Rectal smooth muscle tissue (tissue), 1 donor: ENCODE results near the gene ERMP1.
"Not testable (repeated sequence)": the region's sequence is repeated elsewhere in the genome, so short reads cannot be mapped to it uniquely, and the experiment has no call there.

Source experiments
- H3K27ac ChIP-seq: one replicate; pipeline ENCODE4 v1.7.0; 2013; ENCODE audit warnings: low read depth, low read length, inconsistent platforms
- H3K27me3 ChIP-seq: one replicate; pipeline ENCODE4 v1.7.0; 2013; ENCODE audit warnings: low read length; ENCODE audit not compliant: control insufficient read depth, insufficient read depth
- H3K36me3 ChIP-seq: one replicate; pipeline ENCODE4 v1.7.0; 2013; ENCODE audit warnings: low read length; ENCODE audit not compliant: control insufficient read depth, insufficient read depth
- H3K4me1 ChIP-seq: one replicate; pipeline ENCODE4 v1.7.0; 2013; ENCODE audit warnings: low read length; ENCODE audit not compliant: control insufficient read depth, insufficient read depth
- H3K4me3 ChIP-seq: one replicate; pipeline ENCODE4 v1.7.0; 2013; ENCODE audit warnings: low read length
- H3K9ac ChIP-seq: one replicate; pipeline ENCODE4 v1.7.0; 2013; ENCODE audit warnings: low read length

Gene ERMP1, protein sequence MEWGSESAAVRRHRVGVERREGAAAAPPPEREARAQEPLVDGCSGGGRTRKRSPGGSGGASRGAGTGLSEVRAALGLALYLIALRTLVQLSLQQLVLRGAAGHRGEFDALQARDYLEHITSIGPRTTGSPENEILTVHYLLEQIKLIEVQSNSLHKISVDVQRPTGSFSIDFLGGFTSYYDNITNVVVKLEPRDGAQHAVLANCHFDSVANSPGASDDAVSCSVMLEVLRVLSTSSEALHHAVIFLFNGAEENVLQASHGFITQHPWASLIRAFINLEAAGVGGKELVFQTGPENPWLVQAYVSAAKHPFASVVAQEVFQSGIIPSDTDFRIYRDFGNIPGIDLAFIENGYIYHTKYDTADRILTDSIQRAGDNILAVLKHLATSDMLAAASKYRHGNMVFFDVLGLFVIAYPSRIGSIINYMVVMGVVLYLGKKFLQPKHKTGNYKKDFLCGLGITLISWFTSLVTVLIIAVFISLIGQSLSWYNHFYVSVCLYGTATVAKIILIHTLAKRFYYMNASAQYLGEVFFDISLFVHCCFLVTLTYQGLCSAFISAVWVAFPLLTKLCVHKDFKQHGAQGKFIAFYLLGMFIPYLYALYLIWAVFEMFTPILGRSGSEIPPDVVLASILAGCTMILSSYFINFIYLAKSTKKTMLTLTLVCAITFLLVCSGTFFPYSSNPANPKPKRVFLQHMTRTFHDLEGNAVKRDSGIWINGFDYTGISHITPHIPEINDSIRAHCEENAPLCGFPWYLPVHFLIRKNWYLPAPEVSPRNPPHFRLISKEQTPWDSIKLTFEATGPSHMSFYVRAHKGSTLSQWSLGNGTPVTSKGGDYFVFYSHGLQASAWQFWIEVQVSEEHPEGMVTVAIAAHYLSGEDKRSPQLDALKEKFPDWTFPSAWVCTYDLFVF

DNA sequence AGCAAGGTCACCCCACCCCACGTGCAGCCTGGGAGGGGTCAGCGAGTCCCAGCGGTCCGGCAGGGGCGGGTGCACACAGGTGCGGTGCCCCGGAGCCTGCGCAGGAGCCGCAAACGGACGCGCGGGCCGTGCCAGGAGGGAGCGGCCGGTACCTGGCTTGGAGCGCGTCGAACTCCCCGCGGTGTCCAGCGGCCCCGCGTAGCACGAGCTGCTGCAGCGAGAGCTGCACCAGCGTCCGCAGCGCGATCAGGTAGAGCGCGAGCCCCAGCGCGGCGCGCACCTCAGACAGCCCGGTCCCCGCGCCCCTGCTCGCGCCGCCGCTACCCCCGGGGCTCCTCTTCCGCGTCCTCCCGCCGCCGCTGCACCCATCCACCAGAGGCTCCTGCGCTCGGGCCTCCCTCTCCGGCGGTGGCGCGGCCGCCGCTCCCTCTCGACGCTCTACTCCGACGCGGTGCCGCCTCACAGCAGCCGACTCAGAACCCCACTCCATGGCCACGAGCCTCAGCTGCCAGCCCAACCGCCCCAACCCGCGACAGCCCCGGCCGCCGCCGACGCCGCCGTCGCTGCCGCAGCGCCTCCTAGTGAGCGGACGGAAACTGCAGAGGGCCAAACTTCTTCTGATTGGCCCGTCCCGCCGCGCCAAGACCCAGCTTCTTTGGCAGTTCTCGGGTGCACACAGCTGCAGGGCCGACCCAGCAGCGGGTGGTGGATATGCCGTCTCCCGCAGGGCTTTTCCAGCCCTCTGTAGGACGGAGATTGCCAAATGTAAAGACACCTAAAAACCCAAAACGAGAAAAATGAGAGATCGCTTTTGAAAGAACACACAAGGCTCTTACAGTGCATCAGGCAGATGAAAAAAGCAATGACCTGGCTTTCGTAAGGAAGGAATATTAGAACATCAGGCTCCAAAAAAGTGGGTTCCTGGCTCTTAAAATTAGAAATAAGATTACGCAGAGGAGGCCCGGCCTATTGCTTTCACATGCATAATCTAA lies at the start of gene ERMP1:
Gene ERMP1, minus strand, starts transcription at position 580 of the 992 bp plus-strand sequence. Its CDS starts 90 bp downstream, at position 490.
- H3K36me3 ChIP-seq: no peaks in the 10 kb centered on the region
- peaks cover 11% of the 10 kb centered on the region for H3K4me1 ChIP-seq
- peak within 1 kb of the TSS; percentile 96 for H3K4me3 ChIP-seq
- no peaks in the 10 kb centered on the region for H3K27me3 ChIP-seq
- H3K9ac ChIP-seq: peak within 1 kb of the TSS; percentile 74
- H3K27ac ChIP-seq: peak within 1 kb of the TSS; percentile 61

DNA sequence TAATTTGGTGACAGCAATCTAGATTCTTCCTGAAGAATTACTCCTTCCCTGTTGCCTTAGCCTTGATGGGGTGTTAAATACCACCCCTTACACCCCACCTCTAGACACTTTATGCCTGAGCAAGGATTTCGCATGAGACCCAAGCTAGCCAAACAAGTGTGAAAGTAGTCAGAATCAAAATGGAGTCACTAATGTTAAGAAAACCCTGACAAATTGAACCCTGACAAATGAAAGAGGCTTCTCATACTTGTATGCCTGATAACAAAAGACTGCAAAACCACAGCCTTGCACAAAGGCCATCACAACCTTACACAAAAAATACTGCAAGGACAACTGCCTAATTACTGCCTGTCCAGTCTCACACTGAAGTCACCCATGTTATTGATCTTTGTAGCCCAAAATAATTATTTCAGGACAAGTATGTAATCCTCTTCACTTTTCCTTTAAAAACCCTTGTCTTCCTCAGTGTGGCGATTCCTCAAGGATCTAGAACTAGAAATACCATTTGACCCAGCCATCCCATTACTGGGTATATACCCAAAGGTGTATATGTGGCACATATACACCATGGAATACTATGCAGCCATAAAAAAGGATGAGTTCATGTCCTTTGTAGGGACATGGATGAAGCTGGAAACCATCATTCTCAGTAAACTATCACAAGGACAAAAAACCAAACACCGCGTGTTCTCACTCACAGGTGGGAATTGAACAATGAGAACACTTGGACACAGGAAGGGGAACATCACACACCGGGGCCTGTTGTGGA lies 49.5 kb upstream of the ERMP1 start:
- not testable (repeated sequence) for H3K4me3 ChIP-seq, H3K9ac ChIP-seq, H3K27ac ChIP-seq, H3K4me1 ChIP-seq, H3K27me3 ChIP-seq, H3K36me3 ChIP-seq

DNA sequence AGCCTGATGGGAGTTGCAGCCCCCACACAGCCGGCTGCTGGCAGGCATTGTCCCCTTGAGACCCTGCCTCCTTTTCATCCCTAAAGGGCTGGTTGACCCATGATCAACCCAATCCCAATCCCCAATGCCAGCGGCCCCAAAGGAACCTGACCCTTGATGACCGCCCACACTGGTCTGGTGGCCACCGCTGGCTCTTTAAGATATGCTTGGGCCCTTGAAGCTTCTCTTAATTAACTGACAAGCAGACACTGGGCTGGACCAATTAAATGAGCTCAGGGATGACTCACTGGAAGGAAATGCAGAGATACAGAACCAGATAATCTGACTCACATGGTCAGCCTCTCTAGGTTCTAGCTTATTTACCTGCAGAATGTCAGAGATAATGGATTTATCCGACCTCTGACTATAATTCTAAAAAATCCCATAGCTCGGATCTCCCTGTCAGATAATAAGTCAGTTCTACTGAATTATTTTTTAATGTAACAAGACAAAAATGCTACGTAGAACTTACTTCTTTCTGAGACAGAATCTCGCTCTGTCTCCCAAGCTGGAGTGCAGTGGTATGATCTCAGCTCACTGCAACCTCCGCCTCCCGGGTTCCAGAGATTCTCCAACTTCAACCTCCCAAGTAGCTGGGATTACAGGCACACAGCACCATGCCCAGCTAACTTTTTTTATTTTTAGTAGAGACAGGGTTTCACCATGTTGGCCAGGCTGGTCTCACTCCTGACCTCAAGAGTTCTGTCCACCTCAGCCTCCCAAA lies 46.7 kb upstream of the ERMP1 start:
- H3K36me3 ChIP-seq: no peaks in the 10 kb centered on the region
- H3K9ac ChIP-seq: no peak overlapping the region
- no peak overlapping the region for H3K27ac ChIP-seq
- H3K27me3 ChIP-seq: no peaks in the 10 kb centered on the region
- no peak overlapping the region for H3K4me3 ChIP-seq
- H3K4me1 ChIP-seq: no peaks in the 10 kb centered on the region

DNA sequence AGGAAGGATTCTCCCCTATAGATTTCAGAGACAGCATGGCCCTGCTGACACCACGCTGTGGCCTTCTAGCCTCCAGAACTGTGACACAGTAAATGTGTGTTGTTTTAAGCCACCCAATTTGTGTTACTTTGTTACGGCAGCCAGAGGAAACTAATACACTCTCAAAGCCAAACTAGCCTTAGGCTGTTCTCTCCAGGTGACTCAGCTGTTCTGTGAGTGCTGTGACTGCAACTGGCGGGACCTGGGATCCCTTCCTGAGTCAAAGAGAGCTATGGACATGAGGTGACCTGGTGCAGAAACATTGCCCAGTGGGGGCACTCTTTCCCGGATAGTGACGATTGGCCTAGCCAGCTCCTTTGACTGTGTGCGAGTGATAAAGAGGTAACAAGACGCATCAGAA lies 43.8 kb upstream of the ERMP1 start:
- no peak overlapping the region for H3K27ac ChIP-seq
- H3K27me3 ChIP-seq: no peaks in the 10 kb centered on the region
- H3K9ac ChIP-seq: no peak overlapping the region
- H3K4me1 ChIP-seq: no peaks in the 10 kb centered on the region
- no peaks in the 10 kb centered on the region for H3K36me3 ChIP-seq
- H3K4me3 ChIP-seq: no peak overlapping the region

DNA sequence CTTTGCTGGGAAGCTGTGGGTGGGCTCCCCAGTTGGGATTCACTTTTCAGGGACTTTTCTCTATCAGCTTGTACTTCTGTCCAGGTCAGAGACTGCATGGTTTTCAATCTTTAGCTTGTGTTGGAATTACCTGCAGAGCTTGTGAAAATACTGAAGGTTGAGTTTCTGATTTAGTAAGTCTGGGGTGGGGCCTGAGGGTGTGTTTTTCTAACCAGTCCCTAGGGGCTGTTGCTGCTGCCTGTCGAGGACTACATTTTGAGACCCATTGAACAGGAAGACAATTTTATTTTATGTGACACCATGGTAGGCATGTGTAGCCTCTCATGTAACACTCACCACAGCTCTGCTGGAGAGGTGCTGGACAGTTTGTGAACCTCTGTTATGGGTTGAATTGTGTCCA lies 43.1 kb upstream of the ERMP1 start:
- H3K36me3 ChIP-seq: no peaks in the 10 kb centered on the region
- H3K9ac ChIP-seq: no peak overlapping the region
- H3K27me3 ChIP-seq: no peaks in the 10 kb centered on the region
- H3K27ac ChIP-seq: no peak overlapping the region
- H3K4me1 ChIP-seq: no peaks in the 10 kb centered on the region
- H3K4me3 ChIP-seq: no peak overlapping the region

DNA sequence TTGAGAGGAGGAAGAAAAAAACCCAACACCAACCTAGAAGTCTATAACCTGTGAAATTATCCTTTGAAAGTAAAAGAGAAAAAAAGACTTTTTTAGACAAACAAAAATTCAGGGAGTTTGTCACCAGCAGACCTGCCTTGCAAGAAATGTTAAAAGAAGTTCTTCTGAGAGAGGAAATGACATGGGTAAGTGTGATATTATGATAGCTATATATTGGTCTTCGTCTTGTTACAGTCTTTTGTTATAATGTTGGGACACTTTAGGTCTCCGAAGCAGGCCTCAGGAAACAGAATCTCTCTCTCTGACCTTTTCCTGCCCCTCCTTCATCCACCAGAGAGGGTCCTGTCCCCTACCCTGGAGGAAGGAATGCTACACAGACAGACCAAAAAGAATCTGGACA lies 41.1 kb upstream of the ERMP1 start:
- H3K4me1 ChIP-seq: no peaks in the 10 kb centered on the region
- no peaks in the 10 kb centered on the region for H3K36me3 ChIP-seq
- H3K9ac ChIP-seq: no peak overlapping the region
- H3K27ac ChIP-seq: no peak overlapping the region
- no peaks in the 10 kb centered on the region for H3K27me3 ChIP-seq
- H3K4me3 ChIP-seq: no peak overlapping the region

DNA sequence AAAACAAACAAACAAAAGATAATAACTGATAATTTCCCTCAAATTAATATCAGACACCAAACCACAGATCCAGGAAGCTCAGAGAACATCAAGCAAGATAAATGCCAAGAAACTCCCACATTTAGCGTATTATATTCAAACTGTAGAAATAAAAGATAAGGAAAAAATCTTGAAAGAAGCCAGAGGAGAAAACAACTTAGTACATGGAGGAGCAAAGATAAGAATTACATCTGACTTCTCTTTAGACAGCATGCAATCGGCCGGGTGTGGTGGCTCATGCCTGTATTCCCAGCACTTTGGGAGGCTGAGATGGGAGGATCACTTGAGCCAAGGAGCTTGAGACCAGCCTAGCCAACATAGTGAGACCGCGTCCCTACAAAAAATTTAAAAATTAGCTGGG lies 40.5 kb upstream of the ERMP1 start:
- Histone ChIP-seq H3K36me3 (no peaks in the 10 kb centered on the region), H3K27ac (no peak overlapping the region), H3K9ac (no peak overlapping the region), H3K27me3 (no peaks in the 10 kb centered on the region), H3K4me3 (no peak overlapping the region), H3K4me1 (no peaks in the 10 kb centered on the region)

DNA sequence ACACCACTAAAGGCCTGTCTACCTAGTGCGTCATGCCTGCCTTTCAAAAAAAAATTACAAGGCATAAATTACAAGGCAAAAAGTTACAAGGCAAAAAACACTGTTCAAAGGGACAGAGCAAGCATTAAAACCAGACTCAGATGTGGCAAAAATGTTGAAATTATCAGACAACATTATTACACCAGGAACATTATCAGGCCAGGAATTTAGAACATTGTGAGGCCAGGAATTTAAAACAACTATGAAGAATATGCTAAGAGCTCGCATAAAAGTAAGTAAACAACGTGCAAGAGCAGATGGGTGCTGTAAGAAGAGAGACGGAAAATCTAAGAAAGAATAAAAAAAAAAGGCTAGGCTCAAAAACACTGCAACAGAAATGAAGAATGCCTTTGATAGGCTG lies 39.6 kb upstream of the ERMP1 start:
- Histone ChIP-seq H3K36me3 (no peaks in the 10 kb centered on the region), H3K27ac (no peak overlapping the region), H3K27me3 (no peaks in the 10 kb centered on the region), H3K4me1 (no peaks in the 10 kb centered on the region), H3K9ac (no peak overlapping the region), H3K4me3 (no peak overlapping the region)

DNA sequence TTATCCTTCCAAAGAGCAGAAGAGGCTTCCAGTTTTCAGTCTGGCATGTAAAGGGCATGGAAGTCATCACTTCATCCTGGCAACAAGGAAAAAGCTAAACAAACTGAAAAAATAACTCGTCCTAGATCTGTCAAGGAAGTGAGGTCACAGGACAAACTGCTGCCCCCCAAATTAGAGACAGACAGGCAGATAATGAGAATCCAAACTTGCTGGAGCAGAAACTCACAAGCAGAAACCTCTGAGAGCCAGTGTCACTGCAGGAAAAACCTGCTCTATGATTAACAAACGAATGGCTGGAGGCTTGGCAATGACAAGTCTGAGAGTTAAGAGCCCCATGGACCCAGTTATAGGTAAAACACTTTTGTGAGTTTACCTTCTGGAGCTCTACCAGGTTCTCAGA lies 38.9 kb upstream of the ERMP1 start:
- H3K4me1 ChIP-seq: no peaks in the 10 kb centered on the region
- no peaks in the 10 kb centered on the region for H3K36me3 ChIP-seq
- no peaks in the 10 kb centered on the region for H3K27me3 ChIP-seq
- H3K9ac ChIP-seq: no peak overlapping the region
- no peak overlapping the region for H3K4me3 ChIP-seq
- H3K27ac ChIP-seq: no peak overlapping the region

DNA sequence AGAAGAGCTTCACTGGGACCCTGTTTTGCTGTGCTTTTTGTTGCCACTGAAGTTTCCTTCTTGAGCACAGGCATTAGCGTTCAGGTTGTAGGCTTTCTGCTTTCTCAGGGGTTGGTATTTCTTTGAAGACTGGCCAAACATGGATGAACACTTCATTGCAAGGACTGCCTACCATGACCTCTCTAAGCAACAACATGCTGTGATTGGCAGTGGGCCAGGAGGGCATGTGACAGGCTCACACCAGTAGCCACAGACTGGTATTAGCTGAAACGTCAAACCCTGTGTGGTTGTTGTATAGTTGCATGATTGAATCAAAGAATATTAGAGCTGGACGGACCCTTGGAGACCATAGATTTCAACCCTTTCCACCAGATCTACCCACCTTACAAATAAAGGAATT lies 37.8 kb upstream of the ERMP1 start:
- Histone ChIP-seq H3K4me3 (no peak overlapping the region), H3K36me3 (no peaks in the 10 kb centered on the region), H3K27ac (no peak overlapping the region), H3K9ac (no peak overlapping the region), H3K27me3 (no peaks in the 10 kb centered on the region), H3K4me1 (no peaks in the 10 kb centered on the region)

DNA sequence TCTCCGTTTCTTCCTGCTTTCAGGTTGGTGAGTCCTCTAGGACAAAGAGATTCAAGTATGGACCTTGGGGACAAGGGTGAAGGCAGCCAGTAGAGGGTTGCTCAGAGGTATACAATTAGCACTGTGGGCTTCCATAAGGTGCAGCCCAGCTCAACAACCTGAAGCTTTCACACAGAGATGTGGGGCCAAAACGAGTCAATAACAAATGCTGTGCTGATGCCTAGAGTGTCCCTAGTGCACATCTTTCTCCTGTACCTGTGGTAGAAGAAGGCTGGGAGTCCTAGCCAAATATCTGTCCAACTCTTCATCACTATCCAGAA lies 37.1 kb upstream of the ERMP1 start:
- H3K27ac ChIP-seq: no peak overlapping the region
- H3K4me3 ChIP-seq: no peak overlapping the region
- H3K4me1 ChIP-seq: no peaks in the 10 kb centered on the region
- H3K27me3 ChIP-seq: no peaks in the 10 kb centered on the region
- no peak overlapping the region for H3K9ac ChIP-seq
- H3K36me3 ChIP-seq: no peaks in the 10 kb centered on the region
